Caco-2 (cell line): ENCODE measurements around the gene CSTF1. TPM values are rescaled to one million over a fixed set of nuclear protein-coding genes. Genes with fewer than 3 reads are reported as not detected.

Experiments
- BruUV-seq: library from RNA; stranded (reverse); fragments of 400-500 nt; replicated peaks from 2 replicates; lab custom pipeline; 2021; lab: Mats Ljungman, UMichigan
- CTCF ChIA-PET: fragments of 300-600 bp; sonication (Branson Sonifier 250); formaldehyde crosslinking; loops from one replicate; lab custom pipeline; 2022; ENCODE audit warnings: antibody characterized with exemption; lab: Charles Lee
- POLR2A ChIA-PET: fragments of 300-600 bp; sonication (Branson Sonifier 250); formaldehyde crosslinking; loops from one replicate; lab custom pipeline; 2022; ENCODE audit warnings: antibody characterized with exemption; lab: Charles Lee
- DNase-seq, 2 experiments: peaks; one replicate each; pipeline versions ENCODE4 v3.0.0 to v3.0.0-alpha.2; 2020 to 2022
- H3K27me3 ChIP-seq: replicated peaks from 2 replicates; pipeline ENCODE4 v1.6.0; 2011; ENCODE audit warnings: low read length; ENCODE audit not compliant: control insufficient read depth, insufficient read depth
- H3K36me3 ChIP-seq: 2 replicates; pipeline ENCODE4 v1.5.1; 2011; ENCODE audit warnings: low read length; ENCODE audit not compliant: control insufficient read depth, insufficient read depth
- H3K4me1 ChIP-seq: fragments of 250-450 bp; sonication (Bioruptor Pico); 2 replicates; pipeline ENCODE4 v1.5.1; 2020; ENCODE audit warnings: mild to moderate bottlenecking
- H3K4me3 ChIP-seq: 2 replicates; pipeline ENCODE4 v1.5.1; 2011; ENCODE audit warnings: low read depth, mild to moderate bottlenecking, control low read depth, low read length
- H3K9me3 ChIP-seq: fragments of 250-450 bp; sonication (Bioruptor Pico); 2 replicates; pipeline ENCODE4 v1.5.1; 2020; ENCODE audit warnings: mild to moderate bottlenecking, moderate library complexity
- H3K27ac Mint-ChIP-seq: one replicate; pipeline ENCODE4 v1.8.0; 2022; ENCODE audit warnings: mixed read lengths; ENCODE audit not compliant: unreplicated experiment
- H3K27me3 Mint-ChIP-seq: one replicate; pipeline ENCODE4 v1.8.0; 2022; ENCODE audit warnings: mixed read lengths; ENCODE audit not compliant: insufficient read depth, unreplicated experiment
- H3K36me3 Mint-ChIP-seq: one replicate; pipeline ENCODE4 v1.8.0; 2022; ENCODE audit warnings: mild to moderate bottlenecking, mixed read lengths; ENCODE audit not compliant: insufficient read depth, unreplicated experiment
- H3K4me1 Mint-ChIP-seq: one replicate; pipeline ENCODE4 v1.8.0; 2022; ENCODE audit warnings: low read depth, mixed read lengths; ENCODE audit not compliant: unreplicated experiment
- H3K4me3 Mint-ChIP-seq: one replicate; pipeline ENCODE4 v1.8.0; 2022; ENCODE audit warnings: mild to moderate bottlenecking, moderate library complexity, mixed read lengths; ENCODE audit not compliant: unreplicated experiment
- H3K9me3 Mint-ChIP-seq: one replicate; pipeline ENCODE4 v1.8.0; 2022; ENCODE audit warnings: mixed read lengths; ENCODE audit not compliant: unreplicated experiment
- intact Hi-C: fragments of 100-400 bp; cut with micrococcal nuclease; formaldehyde crosslinking; loops from one replicate; pipeline ENCODE4 v1.10.0; 2022; ENCODE audit not compliant: unreplicated experiment
- total RNA-seq: library from RNA; stranded (reverse); gene quantifications from 2 replicates; pipeline ENCODE4 v1.2.3, GENCODE V29; 2022
- TF ChIP-seq, protein P1 (sequence below), 2 experiments: fragments of 200-600 bp in 1 of 2; IDR thresholded peaks; 1 replicate in 1 of 2; 2 replicates in 1 of 2; pipeline versions ENCODE4 v1.5.1 to v1.8.0; 2011 to 2022; ENCODE audit warnings: antibody characterized with exemption in 1 of 2, control low read depth in 1 of 2, inconsistent platforms in 1 of 2, low read depth in 1 of 2, low read length in 1 of 2, mild to moderate bottlenecking in 1 of 2, moderate library complexity in 1 of 2; ENCODE audit not compliant: insufficient read depth in 1 of 2, severe bottlenecking in 1 of 2, unreplicated experiment in 1 of 2

CSTF1 gene
- total RNA-seq, 1 experiment from 2014 or later: 97.0 TPM

GRCh38 chr20:56411759-56412472 lies 19.5 kb downstream of the CSTF1 start, which contains the start of gene CASS4:
CASS4 (plus strand) TSS chr20:56412260; CDS start chr20:56412459, 199 bp downstream.
- TF ChIP-seq, protein P1, sequence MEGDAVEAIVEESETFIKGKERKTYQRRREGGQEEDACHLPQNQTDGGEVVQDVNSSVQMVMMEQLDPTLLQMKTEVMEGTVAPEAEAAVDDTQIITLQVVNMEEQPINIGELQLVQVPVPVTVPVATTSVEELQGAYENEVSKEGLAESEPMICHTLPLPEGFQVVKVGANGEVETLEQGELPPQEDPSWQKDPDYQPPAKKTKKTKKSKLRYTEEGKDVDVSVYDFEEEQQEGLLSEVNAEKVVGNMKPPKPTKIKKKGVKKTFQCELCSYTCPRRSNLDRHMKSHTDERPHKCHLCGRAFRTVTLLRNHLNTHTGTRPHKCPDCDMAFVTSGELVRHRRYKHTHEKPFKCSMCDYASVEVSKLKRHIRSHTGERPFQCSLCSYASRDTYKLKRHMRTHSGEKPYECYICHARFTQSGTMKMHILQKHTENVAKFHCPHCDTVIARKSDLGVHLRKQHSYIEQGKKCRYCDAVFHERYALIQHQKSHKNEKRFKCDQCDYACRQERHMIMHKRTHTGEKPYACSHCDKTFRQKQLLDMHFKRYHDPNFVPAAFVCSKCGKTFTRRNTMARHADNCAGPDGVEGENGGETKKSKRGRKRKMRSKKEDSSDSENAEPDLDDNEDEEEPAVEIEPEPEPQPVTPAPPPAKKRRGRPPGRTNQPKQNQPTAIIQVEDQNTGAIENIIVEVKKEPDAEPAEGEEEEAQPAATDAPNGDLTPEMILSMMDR (IDR thresholded peaks at IDR 0.05; ENCODE audit: insufficient read depth in 1 of 2, low read depth in 1 of 2, low read length in 1 of 2, severe bottlenecking in 1 of 2, unreplicated experiment in 1 of 2): no peak
- H3K4me1 Mint-ChIP-seq: peaks cover 15% of the 10 kb centered on the region
- intact Hi-C loops: no loop called here
- ChIA-PET POLR2A (interaction anchor here (0.7 to 1.3 kb wide), 2 partner anchors 12 to 20 kb away, joined by 5 to 9 read pairs; partner anchors contain the start of genes AURKA and CSTF1), CTCF (interaction anchor here (0.5 to 1.7 kb wide), 5 partner anchors 14 to 167 kb away, joined by 3 to 15 read pairs (median 4); partner anchors contain the start of genes AURKA, CSTF1 and FAM210B)
- peak within 1 kb of the TSS; percentile 20 for H3K27ac Mint-ChIP-seq
- no peaks in the 10 kb centered on the region for H3K27me3 ChIP-seq
- no peaks in the 10 kb centered on the region for H3K9me3 Mint-ChIP-seq
- BruUV-seq: no TSS peak
- peak within 1 kb of the TSS; percentile 0 for H3K4me3 Mint-ChIP-seq
- H3K4me3 ChIP-seq: no peak within 1 kb of the TSS
- H3K9me3 ChIP-seq: no peaks in the 10 kb centered on the region
- H3K36me3 Mint-ChIP-seq: peaks cover 29% of the 10 kb centered on the region
- peak; percentile 39 to 60 for DNase-seq
- peaks cover 19% of the 10 kb centered on the region for H3K4me1 ChIP-seq
- H3K27me3 Mint-ChIP-seq: no peaks in the 10 kb centered on the region
- H3K36me3 ChIP-seq: 0 out of 2 replicates have a peak, but pooled peaks cover 1% of the 10 kb centered on the region

DNA sequence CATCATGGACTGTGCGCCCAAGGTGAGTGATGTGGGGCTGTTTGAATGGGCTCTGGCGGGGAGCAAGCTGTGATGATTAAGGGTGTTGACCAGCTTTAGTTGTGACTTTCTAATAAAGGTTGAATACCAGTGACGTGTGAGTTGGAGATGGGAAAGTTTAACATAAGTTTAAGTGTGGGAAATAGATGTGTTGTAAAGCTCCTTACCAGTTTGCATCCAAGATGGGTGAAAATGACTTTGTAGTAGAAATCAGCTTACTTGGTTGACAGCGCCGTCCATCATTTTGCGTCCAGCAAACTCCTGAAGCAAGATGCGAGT lies 20.0 kb downstream of the CSTF1 start:
- Histone ChIP-seq H3K4me1 (peaks cover 19% of the 10 kb centered on the region), H3K36me3 (no peaks in the 10 kb centered on the region), H3K4me3 (no peak overlapping the region), H3K27me3 (no peaks in the 10 kb centered on the region), H3K9me3 (no peaks in the 10 kb centered on the region)
- Mint-ChIP-seq H3K4me1 (peaks cover 15% of the 10 kb centered on the region), H3K27me3 (no peaks in the 10 kb centered on the region), H3K4me3 (no peak overlapping the region), H3K27ac (peak overlapping the region; percentile 20), H3K36me3 (peaks cover 24% of the 10 kb centered on the region), H3K9me3 (no peaks in the 10 kb centered on the region)
- TF ChIP-seq, protein P1 (IDR thresholded peaks at IDR 0.05; ENCODE audit: insufficient read depth in 1 of 2, low read depth in 1 of 2, low read length in 1 of 2, severe bottlenecking in 1 of 2, unreplicated experiment in 1 of 2): no peak
- intact Hi-C loops: no loop called here
- CTCF ChIA-PET: interaction anchor here (0.6 to 1.7 kb wide), 4 partner anchors 15 to 167 kb away, joined by 3 to 15 read pairs (median 4); partner anchors contain the start of genes AURKA and CSTF1
- no TSS peak for BruUV-seq
- POLR2A ChIA-PET: interaction anchor here (0.7 to 1.3 kb wide), 2 partner anchors 11 to 21 kb away, joined by 5 to 9 read pairs; partner anchors contain the start of genes AURKA and CSTF1
- DNase-seq: no peak

GRCh38 chr20:56412949-56413348 lies 20.5 kb downstream of the CSTF1 start:
- H3K9me3 ChIP-seq: no peaks in the 10 kb centered on the region
- intact Hi-C loops: no loop called here
- no TSS peak for BruUV-seq
- no peak overlapping the region for H3K4me3 Mint-ChIP-seq
- no peak for DNase-seq
- no peaks in the 10 kb centered on the region for H3K36me3 ChIP-seq
- H3K36me3 Mint-ChIP-seq: peaks cover 19% of the 10 kb centered on the region
- peaks cover 19% of the 10 kb centered on the region for H3K4me1 ChIP-seq
- peaks cover 18% of the 10 kb centered on the region for H3K4me1 Mint-ChIP-seq
- no peaks in the 10 kb centered on the region for H3K9me3 Mint-ChIP-seq
- TF ChIP-seq, protein P1 (IDR thresholded peaks at IDR 0.05; ENCODE audit: insufficient read depth in 1 of 2, low read depth in 1 of 2, low read length in 1 of 2, severe bottlenecking in 1 of 2, unreplicated experiment in 1 of 2): no peak
- no peaks in the 10 kb centered on the region for H3K27me3 ChIP-seq
- H3K4me3 ChIP-seq: no peak overlapping the region
- CTCF ChIA-PET: interaction anchor here (1.4 to 1.7 kb wide), 2 partner anchors 15 to 20 kb away, joined by 6 to 15 read pairs; partner anchors contain the start of genes AURKA and CSTF1
- POLR2A ChIA-PET: interaction anchor here (0.6 to 0.7 kb wide), 2 partner anchors 22 to 88 kb away, joined by 3 read pairs; no protein-coding TSS in a partner anchor
- no peaks in the 10 kb centered on the region for H3K27me3 Mint-ChIP-seq
- no peak overlapping the region for H3K27ac Mint-ChIP-seq
